Superior temporal gyrus (tissue), 1 donor: ENCODE measurements around the gene LY9.

Experiments used
- DNase-seq: peaks from one replicate; pipeline ENCODE4 v3.0.0-alpha.2; 2016; ENCODE audit errors: extremely low spot score

The LY9 gene

DNA sequence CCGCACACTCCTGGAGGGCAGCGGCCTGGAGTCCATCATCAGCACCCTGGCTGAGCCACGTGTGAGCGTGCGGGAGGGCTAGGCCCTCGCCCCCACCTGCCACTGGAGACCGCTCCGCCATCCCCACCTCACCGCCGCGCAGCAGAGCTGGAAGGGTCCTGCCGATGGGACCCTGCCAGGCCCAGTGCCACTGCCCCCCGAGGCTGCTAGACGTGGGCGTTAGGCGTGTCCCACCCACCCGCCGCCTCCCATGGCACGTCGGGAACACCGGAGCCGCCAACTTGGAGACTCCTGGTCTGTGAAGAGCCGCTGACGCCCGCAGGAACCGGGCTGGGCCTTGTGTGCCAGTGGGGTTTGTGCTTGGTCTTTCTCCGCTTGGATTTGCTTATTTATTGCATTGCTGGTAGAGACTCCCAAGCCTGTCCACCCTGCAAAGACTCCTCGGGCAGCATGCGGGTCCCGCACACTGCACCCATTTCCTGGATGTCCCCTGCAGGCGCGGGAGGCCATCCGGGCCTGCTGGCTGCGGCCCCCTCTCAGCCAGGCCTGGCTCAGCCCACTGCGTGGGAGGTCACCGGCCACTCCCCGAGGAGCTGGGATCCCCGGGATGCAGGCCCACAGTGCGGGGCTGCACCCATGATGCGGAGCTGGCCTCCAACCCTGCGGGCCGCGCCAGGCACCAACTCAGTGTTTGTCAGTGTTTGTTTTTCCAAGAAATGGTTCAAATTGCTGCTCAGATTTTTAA, 6.0 kb downstream of the LY9 start:
- no peak for DNase-seq

DNA sequence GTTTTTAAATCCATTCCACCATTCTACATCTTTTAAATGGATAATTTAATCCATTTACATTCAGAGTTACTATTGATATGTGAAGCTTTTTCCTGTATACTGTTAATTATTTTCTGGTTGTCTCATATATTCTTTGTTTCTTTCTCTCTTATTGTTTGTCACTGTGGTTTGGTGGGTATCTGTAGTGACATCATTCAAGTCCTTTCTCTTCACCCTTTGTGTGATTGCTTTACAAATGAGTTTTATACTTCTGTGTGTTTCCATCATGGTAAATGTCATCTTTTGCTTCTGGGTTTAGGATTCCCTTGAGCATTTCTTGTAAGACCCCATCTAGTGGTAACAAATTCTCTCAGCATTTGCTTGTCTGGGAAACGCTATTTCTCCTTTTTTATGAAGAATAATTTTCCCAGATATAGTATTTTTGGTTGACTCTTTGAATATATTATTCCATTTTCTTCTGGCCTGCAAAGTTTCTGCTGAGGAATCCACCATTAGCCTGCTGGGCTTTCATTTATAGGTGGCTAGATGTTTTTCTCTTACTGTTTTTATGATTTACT, 10.2 kb downstream of the LY9 start:
- DNase-seq: no peak

DNA sequence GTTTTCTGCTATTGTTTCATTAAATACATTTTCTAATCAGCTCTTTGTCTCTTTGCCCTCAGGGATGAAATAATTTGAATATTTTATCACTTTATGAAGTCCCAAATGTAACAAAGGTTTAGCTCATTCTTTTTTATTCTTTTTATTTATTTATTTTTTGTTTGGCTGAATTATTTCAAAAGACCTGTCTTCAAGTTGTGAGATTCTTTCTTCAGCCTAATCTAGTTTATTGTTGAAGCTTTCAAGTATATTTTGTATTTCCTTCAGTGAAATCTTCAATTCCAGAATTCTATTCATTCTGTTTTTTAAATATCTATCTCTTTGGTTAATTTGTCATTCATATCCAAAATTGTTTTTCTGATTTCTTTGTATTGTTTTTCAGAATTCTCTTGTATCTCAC, 10.8 kb downstream of the LY9 start:
- DNase-seq: no peak

DNA sequence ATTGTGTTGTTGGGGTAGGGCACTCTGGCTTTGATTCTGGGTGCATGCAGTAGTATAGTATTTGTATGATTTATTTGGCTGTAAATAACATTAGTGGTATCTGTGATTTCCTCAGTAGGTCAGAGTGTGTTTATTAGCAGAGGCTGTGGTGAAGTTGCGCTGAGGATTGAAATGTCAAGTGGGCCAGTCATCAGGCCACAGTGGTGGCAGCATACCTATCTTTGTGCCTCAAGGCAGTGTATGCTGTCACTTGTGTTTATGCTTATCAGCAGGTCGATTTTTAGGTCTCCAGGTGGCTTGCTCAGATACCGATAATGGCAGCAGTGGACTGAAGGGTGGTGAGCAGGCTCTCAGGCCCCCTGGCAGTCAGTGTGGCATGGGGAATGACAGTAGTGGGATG, 11.3 kb downstream of the LY9 start:
- no peak for DNase-seq

DNA sequence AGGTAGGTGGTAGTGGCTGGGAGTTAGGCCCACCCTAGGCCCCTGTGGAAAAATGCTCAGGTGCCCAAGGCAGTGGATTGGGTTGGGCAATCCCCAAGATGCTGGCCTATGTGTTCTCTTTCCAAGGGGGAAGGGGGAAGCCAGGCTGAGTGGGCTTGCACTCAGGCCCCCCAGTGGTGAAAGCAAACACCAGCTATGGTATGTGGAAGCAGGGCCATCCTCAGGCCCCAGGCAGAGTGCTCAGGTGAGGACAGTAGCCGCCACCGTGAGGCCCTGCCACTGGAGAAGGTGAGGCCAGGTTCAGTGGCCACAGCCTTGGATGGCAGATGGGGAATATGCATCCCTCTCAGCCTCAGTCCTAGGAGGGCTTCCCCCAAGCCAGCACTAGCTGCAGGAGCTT, 11.8 kb downstream of the LY9 start:
- DNase-seq: no peak

DNA sequence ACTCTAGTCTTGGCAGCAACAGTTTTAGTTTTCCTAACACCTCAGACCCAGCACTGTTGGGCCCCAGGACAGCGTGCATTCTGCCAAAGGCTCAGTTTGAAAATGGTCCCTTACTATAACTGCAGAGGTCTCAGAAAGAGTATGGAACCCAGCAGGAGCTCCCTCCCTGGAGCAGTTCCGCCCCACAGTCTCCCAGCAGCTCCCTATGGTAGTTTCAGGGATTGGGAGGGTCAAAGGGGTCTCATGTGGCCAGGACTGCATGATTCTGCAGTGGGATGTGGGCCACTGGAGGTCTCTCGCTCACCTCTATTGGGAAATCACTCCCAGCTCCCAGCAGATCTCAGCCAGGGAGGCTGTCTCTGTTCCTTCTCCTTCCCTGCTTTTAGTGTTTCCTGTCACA, 12.3 kb downstream of the LY9 start:
- no peak for DNase-seq

DNA sequence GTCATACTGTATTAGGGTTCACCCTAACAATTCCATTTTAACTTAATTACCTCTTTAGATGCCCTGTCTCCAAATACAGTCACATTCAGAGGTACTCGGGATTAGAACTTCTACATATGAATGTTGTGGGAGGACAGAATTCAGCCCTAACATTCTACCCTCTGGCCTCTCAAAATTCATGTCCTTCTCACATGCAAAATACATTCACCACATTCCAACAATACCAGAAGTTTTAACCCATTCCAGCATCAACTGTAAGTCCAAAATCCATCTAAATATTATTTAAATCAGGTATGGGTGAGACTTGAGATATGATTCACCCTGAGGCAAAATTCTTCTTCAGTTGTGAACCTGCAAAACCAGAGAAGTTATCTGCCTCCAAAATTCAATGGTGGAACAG, 14.5 kb downstream of the LY9 start:
- no peak for DNase-seq

DNA sequence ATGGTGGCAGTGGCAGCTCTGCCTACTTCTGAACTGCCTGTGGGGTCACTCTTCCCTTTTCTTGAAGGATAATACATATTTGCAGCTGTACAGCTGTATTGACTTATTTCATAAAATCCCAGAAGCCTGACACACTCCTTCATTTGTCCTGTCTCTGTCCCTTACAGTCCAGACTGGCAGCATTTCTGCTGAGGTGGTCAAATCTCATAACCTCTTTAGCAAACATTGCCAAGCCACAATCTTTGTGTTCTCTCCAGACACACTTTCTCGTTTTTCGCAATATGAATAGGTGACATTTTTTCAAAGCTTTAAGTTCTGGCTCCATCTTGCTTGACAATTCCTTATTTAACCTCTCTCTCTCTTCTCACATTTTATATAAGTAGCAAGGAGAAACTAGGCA, 15.2 kb downstream of the LY9 start:
- DNase-seq: no peak

DNA sequence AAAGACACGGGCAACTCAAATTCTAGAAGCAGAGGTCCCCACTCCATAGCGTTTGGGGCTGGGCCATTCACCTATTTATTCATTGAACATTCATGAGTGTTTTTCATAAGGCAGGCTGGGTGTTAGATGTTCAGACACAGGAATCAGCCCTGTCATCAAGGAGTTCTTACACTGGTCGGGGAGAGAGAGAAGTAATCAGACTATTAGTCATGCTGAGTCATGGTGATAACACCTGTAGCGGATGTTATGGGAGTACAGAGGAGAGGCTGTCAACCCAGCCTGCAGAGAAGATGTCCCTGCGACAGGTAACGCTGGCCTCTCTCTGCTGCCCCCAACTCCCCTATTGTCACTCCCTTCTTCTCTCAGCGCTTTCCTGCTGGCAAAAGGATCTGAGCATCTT, 17.2 kb downstream of the LY9 start:
- DNase-seq: no peak

DNA sequence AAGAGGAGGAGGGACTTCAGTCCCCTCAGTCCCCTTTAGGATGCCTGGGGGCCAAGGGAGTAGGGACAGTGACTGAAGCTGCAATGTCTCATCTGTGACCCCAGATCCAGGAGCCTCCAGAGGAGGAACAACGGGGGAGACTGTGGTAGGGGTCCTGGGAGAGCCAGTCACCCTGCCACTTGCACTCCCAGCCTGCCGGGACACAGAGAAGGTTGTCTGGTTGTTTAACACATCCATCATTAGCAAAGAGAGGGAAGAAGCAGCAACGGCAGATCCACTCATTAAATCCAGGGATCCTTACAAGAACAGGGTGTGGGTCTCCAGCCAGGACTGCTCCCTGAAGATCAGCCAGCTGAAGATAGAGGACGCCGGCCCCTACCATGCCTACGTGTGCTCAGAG, 18.3 kb downstream of the LY9 start:
- DNase-seq: no peak

DNA sequence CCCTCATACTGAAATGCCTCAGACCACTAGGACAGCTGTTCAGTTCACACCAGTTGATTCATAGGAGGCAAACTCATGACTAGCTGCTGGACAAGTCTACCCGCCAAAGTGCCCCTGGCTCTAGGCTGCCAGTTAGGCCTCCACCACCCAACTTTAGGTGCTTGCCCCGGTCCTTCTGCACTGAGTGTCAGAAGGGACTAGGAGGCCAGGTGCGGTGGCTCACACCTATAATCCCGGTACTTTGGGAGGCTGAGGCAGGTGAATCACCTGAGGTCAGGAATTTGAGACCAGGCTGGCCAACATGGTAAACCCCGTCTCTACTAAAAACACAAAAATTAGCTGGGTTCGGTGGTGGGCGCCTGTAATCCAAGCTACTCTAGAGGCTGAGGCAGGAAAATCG, 18.9 kb downstream of the LY9 start:
- DNase-seq: no peak

DNA sequence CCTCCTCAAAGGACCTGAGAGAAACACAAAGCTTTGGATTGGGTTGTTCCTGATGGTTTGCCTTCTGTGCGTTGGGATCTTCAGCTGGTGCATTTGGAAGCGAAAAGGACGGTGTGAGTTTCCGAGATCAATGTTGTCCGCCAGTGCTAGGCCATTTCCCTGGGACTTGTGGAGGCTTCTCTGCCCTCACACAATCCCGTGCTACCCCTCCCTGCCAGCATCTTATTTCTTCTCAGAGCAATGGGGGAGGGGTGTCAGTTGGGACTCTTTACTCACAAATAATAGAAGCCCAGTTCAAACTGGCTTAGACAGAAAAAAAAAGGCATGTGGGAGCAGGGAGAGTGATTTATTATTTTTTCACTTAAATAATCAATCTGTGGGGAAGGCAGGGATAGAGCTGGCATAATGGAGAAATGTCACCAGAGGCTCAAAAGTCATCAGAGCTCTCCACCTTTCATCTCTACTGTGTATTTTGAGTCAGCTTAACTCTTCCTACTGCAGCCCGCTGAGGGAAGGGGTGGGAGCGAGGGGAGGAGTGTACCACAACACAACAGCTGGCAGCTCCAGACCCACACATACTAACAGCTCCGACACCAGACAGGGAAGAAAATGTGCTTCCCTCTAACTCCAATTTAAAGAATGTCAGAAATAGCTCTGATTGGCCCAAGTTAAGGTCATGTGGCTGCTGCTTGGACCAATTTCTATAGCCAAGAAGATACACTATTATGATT, 22.4 kb downstream of the LY9 start:
- DNase-seq: no peak

DNA sequence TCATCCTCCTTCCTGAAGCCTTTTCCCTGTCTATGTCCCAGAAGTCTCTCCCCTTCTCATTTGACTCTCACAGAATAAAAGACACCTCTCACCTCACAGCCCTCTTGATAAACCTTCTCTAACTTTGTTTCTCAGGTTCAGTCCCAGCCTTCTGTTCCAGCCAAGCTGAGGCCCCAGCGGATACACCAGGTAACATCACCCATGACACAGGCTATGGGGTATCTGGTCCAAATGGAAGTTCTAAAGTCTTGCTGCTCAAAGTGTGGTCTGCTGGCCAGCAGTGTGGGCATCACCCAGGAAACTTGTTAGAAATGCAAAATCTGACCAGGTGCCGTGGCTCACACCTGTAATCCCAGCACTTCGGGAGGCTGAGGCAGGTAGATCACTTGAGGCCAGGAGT, 23.2 kb downstream of the LY9 start:
- DNase-seq: no peak

DNA sequence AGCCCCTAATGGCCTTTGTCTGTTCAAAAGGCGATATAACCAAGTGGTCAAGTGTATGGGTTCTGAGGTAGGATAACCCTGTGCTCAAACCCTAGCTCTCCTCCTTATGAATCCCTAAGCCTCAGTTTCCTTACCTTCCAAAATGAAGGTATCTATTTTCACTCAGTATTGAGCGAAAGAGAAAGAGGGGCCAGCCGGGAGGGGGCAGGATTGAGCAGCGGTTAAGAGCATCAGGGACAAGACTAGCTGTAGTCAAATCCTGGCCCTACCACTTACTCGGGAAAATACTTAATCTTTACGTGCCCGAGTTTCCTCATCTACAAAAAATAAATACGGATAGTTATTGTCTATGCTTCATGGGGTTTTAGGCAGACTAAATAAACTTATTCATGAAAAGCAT, 25.7 kb downstream of the LY9 start:
- DNase-seq: no peak

DNA sequence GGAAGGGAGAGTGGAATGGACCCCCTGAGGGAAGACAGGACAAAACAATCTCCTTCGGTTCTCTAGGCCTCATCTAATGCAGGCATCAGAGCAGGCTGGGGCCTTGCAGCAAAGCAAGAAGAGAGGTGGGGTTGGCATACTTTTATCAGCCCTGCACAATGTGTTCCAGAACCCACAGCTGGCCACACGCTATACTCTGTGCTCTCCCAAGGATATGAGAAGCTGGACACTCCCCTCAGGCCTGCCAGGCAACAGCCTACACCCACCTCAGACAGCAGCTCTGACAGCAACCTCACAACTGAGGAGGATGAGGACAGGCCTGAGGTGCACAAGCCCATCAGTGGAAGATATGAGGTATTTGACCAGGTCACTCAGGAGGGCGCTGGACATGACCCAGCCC, 27.3 kb downstream of the LY9 start:
- DNase-seq: no peak

DNA sequence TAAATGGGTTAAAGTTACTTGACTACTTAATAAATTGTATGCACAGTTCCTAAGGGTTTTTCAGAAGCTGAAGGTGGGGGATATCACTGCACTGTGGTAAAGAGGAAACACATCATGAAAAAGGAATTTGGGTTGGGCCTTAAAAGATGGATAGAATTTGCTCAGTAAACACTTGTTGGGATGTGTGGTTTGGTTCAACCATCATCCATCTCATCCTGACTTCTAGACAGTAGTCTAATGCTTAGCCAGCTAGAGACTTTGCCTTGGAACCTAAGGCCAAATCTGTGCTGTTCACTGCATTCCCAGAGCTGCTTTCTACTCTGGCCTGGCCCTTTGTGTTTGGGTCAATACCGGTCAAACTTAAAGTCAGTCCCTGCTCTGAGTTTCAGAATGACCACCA, 30.6 kb downstream of the LY9 start:
- DNase-seq: no peak

DNA sequence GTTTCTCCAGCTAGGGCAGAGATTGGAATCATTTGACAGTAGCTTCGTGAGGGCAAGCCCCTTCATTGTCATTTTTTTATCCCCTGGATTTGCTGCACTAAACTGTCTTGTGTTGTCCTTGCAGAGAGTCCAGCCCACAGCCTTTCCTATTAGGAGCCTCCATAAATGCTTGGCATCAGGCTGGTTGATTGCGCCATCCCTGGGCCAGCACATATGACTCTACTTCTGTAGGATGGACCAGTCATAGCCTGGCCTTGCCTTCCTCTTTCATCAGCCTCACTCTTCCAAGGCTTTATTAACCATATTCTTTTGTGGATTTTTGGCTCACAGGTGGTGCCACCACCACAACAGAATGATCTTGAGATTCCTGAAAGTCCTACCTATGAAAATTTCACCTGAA, 31.4 kb downstream of the LY9 start:
- no peak for DNase-seq

DNA sequence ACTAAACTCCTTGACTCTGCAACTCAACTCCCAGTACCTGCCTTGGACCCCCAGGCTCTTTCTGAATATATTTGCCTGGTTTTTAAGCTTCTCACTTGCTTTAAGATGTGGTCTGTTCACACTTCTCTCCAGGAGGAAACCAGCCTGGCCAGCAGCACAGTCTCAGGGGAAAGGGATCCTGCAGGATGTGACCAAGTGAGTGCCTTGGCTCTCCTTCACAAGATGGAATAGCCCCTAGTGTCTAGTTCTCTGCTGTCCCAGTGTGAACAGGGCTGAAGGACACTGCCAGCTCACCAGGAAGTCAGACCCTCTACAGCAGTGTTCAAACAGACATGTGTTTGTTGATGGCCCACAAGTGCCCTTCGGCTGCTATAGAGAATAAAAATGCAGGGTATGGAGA, 33.8 kb downstream of the LY9 start:
- DNase-seq: no peak

DNA sequence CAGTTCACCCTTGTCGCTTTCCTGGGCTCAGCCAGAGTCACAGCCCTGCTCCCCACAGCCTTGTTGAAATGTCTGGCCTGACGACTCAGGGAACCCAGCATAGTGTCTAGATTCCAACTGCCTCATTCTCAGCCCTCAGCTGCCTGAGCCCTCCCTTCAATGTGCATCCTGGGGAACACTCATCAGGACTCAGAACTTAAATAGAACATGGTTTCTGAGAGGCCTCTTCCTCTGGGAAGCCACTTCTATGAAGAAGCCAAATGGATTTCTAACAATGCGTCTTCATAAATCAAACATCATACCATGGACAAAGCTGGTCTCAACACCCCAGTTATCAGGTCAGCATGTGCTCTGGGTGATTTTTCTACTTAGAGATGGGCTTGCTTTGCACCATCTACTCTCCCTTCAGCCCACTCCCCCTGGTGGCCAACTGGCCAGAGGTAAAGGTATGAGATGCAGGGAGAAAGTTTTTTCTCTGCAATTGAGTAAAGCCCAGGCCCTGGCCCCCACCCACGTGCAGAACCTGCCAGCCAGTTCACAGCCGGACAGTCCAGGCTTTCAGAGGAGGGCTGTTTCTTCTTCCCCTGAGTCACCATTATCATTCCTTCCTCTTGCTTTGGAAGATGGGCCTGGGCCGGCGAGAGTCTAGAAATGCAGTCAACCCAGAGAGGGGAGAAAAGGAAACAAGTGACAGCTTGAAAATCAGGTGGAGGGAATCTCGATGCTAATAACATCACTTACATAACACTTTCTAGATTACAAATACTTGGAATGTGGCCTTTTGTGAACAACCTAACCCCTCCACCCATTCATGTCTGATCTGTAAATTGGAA, 34.6 kb downstream of the LY9 start:
- DNase-seq: no peak

DNA sequence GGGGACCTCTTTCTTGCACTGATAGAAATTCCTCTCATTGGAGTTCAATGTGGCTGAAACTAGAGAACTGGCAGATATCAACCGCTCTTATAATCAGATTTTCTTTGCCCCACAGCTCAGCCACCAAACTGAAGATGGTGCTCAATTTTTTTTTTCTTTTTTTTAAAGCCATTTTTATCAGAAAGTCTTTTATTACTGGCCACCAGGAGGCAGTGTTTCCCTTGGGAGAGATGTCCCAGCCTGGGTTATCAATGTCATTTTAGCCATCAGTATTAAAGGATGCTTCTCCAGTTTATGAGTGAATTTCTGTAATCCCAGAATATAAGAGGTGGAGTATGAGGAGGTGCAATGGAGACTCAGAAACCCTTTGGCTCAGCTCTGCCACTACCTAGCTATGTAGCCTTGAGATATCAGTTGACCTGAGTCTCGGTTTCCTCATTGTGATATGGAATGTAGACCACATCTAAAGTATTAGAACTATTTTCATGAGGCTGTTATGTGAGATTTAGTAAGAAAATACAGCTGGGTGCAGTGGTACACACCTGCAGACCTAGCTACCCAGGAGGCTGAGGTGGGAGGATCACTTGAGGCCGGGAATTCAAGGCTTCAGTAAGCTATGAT, 39.1 kb downstream of the LY9 start:
- no peak for DNase-seq

DNA sequence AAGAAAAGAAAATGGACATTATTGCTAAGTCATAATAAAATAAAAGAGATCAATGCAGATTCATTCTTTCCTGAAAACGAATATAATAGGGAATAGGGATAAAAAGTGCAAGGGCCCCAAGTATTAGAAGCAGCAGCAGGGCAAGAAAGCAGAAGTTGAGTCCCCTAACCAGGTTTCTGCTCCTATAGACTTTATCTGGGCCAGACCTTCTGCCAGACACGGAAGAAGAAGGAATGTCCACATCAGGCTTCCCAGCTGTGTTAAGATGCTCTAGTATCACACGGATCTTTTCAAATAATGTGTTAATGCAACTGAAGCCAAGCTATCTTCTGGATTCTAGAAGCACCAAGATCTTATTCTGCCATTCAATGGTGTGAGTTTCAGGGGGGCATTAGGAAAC, 39.8 kb downstream of the LY9 start:
- no peak for DNase-seq

DNA sequence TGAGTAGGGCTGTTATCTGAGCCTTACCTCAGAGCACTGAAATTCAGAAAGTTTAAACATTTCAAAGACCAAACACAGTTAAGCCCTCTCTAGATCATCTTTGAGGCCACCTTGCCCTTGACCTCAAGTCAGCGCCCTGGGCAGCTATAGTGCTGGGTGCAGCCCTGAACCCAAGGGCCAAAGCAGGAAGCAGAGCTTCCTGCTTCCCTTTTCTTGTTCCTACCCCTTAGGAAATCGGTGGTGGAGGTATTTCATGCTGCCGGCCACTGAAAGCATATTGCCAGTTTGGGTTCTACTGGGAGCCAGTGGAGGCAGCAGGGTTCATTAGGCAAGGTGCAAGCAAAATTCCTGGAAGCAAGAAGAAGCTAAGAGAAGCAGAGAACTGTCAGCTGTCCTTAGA, 40.6 kb downstream of the LY9 start:
- no peak for DNase-seq
